ENCODE results near the gene CD300A.

Gene CD300A

DNA sequence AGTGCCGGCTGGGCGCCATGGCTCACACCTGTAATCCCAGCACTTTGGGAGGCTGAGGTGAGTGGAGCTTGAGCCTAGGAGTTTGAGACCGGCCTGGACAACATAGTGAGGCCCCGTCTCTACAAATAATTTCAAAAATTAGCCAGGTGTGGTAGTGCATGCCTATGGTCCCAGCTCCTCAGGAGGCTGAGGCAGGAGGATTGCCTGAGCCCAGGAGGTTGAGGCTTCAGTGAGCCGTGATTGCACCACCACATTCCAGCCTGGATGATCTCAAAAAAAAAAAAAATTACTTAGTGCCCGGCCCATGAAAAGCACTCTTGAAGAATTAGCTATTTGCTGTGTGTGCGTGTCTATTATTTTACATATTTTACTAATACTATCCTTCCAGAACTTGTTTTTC, 24.9 kb upstream of the CD300A start:
- no peak for DNase-seq

- DNase-seq = no peak
Measured at GRCh38 chr17:74442291-74442669, 24.2 kb upstream of the CD300A start.

DNA sequence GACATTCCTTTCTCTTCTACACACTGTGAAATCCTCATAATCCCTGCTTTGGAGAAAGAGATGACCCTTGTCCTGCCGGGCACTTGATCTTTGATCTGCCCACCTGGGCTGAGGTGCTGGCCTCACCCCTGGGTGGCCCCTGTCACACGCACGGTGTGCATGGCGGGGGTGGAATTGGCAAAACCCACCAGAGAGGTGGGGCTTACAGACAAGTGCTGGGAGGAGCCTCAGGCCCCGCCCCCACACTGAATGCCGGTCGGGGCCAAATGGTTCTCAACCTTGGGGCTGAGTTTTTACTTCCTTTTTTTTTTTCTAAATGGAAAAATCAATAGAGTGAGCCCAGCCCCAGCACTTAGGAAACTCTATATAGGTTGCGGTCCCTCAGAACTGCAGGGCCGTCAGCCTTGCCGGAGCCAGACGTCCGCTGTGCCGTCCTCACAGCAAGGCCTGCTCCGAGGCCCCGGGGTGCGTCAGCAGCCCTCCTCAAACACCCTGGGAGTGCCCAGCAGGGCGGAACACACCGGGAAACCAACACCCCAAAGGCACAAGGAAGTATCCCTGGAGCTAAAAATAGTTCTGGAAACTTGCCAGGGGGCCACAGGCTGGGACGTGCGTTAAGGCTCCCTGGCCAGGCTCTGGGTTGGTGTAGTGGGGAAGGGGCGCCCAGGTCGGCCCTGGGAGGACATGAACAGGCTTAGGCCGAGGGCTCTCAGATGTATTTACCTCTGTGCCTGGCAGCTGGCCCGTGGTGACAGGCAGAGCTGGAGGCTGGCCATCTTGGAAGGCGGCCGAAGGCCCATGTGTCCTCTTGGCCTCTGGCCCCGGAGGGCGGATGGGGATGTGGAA, 23.5 kb upstream of the CD300A start:
- DNase-seq = peak; percentile 86

GRCh38 chr17:74443516-74444296, 22.7 kb upstream of the CD300A start:
- no peak for DNase-seq

DNA sequence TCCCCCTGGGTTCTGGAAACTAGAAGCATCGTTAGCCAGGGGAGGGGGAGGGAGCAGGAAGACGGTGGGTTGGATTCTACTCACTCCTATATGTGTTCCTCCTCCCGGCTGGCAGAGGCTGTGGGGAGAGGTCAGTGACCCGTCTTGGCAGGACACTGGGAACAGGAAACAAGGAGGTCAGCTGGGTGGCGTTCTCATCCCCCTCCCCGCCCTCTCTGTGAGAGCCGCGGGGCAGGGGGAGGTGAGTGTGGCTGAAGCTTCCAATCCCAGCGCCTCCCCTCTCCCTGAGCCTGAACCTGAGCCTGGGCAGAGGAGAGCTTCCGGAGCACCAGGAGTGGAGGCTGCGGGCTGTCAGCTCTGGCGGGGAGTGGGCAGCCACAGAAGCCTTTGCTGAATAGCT, 22.0 kb upstream of the CD300A start:
- no peak for DNase-seq

DNA sequence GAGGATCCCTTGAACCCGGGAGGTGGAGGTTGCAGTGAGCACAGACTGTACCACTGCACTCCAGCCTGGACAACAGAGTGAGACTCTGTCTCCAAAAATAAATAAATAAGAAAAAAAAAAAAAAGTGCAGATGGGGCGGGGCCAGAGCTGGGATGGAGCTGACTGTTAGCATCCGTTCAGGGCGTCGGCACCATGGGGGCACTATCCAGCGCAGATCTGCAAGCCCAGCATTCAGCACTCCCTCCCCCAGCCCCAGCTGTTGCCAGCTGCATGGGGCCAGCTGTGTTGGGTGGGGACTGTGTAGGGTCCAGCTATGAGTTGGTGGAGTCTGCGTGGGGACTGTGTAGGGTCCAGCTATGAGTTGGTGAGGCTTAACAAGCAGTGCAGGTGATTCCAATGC, 21.3 kb upstream of the CD300A start:
- no peak for DNase-seq

GRCh38 chr17:74446551-74447500, 19.6 kb upstream of the CD300A start:
- DNase-seq = no peak

GRCh38 chr17:74447628-74448159, 18.7 kb upstream of the CD300A start:
- DNase-seq = no peak

DNA sequence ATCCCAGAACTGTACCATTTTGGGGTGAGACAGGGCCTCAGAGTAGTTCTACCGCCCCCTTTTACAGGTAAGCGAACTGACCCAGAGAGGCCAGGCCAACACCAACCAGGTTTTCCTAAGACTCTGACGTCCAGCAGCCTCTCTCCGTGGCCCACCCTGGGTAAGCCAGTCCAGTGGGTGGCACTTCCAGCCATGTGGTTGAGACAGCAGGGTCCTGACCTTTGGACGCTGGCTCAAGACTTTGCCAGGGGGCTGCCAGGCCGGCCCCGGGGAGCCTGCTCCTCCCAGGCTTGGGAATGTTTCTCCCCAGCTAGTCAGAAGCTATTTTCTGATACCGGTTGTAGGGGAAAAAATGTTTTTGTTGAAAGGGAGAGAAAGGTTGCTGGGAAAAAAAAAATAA, 17.7 kb upstream of the CD300A start:
- no peak for DNase-seq

- no peak for DNase-seq
Measured at GRCh38 chr17:74449306-74449705, 17.1 kb upstream of the CD300A start.

DNA sequence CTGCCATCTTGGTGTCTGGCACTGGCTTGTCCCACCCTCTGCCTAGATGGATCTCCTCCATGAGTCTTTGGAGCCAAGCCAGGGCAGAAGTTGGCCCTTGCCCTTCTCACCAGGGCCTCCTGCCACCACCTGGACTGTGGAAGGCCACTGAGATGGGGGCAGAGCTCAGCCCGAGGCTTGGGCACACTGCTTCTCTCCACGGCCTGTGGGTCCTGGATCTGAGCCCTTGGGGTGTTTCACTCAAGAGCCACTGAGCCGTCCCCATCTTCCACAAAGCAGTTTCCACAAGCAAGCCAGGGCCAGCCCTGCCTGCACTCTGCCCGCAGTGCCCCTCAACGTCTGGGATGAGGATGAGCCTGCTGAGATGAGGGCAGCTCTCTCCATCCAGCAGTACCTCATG, 16.7 kb upstream of the CD300A start:
- no peak for DNase-seq

DNA sequence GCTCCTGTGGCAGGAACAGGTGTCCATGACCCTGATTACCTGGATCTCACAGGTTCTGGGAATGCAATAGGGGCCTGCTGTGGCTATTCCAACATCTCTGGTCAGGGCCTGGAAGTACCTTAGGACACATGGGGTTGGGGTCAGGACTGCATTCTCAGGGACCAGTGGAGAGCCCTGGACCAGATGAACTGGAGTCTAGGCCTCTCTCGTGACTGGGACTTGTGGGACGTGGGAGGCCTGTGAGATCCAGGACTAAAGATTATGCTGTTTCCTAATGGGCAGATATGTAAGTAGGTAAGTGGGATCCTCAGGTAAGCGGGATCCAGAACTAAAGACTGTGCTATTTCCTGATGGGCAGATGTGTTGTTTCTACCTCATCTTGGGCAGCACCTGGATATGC, 16.2 kb upstream of the CD300A start:
- DNase-seq = no peak

GRCh38 chr17:74450925-74451403, 15.5 kb upstream of the CD300A start:
- no peak for DNase-seq

GRCh38 chr17:74451557-74451956, 14.9 kb upstream of the CD300A start:
- DNase-seq = no peak

GRCh38 chr17:74452033-74452840, 14.2 kb upstream of the CD300A start:
- peak; percentile 71 for DNase-seq

GRCh38 chr17:74452841-74453661, 13.4 kb upstream of the CD300A start:
- DNase-seq = peak; percentile 43

GRCh38 chr17:74453665-74454196, 12.7 kb upstream of the CD300A start:
- DNase-seq = peak; percentile 95

DNA sequence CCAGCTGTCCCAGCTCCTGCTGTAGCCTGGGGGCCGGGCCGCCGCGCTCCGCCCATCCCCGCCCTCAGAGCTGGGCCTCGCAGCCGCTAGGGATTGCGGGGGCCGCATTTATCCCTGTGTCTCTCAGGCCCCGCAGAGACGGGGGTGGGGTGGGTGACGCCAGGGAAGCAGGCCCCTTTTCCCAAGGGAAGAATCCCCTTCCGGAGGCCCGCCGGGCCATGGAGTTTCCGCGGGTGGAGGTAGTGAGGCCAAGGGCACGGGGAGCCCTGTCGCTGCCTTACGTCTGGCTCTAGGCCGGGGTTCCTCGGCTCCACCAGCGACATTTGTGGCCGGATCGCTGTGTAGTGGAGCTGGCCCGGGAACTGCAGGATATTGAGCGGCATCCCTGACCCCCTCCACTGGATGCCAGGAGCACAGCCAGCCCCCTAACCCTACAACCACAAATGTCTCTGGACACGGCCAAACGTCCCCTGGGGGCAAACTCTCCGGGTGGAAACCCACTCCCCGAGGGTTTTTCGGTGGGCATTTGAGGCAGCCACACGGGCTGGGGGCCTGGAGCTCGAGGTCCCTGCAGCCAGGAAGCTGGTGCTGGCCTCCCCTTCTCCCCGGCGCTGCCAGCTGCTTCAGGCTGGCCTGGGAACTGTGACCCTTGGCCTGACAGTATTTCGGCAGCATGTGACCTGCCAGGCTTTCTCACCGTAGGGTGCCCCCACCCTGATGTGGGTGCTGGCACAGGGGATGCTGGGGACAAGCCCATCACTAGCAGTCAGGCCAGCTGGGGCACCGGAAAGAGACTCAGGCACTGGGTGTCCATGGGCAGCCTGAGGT, 12.0 kb upstream of the CD300A start:
- DNase-seq = no peak

- DNase-seq = no peak
Measured at GRCh38 chr17:74455025-74455545, 11.3 kb upstream of the CD300A start.

All from femur (tissue), 1 donor.